WI38 (cell line): ENCODE measurements around the gene DRGX.

Experiments used
- H3K4me3 ChIP-seq: 2 replicates; pipeline ENCODE4 v1.5.1; 2011; ENCODE audit warnings: low read depth, mild to moderate bottlenecking, control low read depth, low read length
- TF ChIP-seq, protein P1 (sequence below): IDR thresholded peaks from 2 replicates; pipeline ENCODE4 v1.5.1; 2012; ENCODE audit warnings: low read depth, mild to moderate bottlenecking, control low read depth, low read length

Gene DRGX

DNA sequence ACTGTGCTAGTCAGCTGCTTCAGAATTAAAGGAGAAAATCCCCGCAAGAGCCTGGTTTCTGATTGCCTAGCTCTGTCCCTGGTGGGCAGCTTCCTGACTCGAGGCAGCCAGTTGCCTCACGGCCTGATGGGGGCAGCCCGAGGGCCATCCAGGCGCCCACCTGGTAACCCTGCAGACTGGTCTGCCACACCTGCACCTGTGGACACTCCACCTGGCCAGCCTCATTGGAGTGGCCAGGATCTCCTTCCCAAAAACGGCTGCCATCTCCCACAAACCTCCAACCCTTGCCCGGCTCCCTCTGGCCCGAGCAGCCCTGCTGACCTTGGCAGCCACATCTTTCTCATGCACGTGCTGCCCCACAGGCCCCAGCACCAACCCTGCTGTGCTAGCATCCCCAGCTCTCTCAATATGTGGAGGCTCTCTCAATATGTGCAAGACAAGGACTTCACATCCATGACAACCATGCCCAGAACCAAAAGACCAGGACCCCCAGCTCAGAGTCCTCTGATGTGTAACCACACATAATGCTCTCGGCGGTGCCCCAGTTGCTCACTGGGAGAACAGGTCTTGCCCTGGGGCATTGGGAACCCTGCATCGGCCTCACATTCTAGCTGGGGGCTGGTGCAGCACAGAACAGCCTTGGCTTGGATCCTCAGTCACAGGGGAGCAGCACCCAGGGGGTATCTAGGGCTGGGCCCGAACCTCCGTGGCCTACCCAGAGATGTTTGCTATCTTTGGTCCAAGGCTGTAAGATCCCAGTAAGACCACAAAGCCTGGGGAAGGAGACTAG is 14.6 kb downstream of the DRGX start:
- TF ChIP-seq, protein P1, sequence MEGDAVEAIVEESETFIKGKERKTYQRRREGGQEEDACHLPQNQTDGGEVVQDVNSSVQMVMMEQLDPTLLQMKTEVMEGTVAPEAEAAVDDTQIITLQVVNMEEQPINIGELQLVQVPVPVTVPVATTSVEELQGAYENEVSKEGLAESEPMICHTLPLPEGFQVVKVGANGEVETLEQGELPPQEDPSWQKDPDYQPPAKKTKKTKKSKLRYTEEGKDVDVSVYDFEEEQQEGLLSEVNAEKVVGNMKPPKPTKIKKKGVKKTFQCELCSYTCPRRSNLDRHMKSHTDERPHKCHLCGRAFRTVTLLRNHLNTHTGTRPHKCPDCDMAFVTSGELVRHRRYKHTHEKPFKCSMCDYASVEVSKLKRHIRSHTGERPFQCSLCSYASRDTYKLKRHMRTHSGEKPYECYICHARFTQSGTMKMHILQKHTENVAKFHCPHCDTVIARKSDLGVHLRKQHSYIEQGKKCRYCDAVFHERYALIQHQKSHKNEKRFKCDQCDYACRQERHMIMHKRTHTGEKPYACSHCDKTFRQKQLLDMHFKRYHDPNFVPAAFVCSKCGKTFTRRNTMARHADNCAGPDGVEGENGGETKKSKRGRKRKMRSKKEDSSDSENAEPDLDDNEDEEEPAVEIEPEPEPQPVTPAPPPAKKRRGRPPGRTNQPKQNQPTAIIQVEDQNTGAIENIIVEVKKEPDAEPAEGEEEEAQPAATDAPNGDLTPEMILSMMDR, result no peak
- no peak overlapping the region for H3K4me3 ChIP-seq

DNA sequence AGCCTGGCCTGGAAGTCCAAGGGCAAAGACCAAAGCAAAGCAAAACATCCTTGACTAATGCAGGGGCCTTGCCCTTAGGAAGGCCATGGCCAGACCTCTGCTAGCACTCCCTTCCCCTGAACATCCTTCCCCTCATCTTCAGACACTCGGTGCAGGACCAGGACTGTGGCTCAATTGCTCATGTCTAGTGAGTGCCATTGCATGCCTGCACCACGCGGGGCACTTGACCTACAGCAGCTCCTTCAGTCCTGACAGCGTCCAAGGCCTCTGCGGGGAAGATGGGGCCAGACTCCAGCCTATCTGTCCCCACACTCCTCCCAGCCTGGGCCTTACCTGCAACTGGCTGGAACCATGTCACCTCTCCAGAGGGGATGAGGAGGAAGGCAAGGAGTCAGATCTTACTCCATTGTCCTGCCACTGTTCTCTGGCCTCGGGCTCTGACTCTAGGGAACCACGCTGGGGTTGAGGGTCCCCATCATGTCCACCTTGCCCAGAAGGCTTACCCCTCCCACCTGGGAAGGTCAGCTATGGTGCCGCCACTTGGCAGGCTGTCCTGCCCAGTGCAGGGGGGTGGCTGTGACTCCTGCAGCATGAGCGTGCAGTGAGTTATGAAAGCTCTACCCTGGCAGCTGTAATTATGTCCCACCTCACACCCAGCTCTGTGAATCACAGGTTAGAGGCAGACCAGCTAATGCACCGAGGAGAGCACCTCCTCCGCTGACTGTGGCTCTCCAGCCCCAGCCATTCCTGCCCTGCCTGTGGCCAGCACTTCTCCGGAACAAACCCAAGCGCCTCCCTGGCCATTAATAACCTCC is 16.1 kb downstream of the DRGX start:
- no peak overlapping the region for H3K4me3 ChIP-seq
- TF ChIP-seq, protein P1, result peak; percentile 27

DNA sequence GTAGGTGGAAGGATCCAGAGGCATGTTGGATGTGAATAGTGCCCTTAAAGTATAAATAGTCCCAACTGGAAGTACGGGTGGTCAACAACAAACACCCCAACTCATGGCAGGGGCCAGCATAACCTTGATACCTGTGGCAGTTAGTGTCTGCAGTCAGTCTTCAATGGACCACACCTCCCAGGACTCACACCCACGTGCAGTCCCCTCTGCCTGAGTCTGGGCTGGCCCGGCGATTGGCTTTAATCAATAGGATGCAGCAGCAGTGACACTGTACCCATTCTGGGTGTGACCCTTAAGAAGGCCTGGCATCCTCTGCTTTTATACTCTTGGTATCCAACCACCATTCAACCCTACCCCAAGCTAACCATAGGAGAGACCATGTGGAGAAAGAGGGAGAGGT is 18.6 kb downstream of the DRGX start:
- TF ChIP-seq, protein P1, result no peak
- H3K4me3 ChIP-seq, result no peak overlapping the region

DNA sequence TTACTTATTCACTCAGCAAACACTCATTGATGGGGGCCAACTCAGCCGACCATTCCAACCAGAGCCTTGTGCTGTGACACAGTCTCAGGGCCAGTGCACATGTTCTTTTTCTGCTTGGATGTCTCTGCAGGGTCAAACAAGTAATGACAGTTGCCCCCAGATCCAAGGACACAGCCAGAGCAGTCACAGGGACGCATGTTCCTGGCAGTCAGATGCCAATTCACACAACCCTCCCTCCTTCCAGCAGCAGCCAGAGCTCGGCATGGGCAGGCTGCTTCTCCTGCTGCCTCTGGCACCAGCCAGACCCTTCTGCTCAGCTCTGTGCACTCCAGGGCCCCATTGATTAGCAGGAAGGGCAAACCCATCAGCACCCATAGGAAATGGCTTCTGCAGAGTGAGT is 20.3 kb downstream of the DRGX start:
- no peak overlapping the region for H3K4me3 ChIP-seq
- TF ChIP-seq, protein P1, result no peak

DNA sequence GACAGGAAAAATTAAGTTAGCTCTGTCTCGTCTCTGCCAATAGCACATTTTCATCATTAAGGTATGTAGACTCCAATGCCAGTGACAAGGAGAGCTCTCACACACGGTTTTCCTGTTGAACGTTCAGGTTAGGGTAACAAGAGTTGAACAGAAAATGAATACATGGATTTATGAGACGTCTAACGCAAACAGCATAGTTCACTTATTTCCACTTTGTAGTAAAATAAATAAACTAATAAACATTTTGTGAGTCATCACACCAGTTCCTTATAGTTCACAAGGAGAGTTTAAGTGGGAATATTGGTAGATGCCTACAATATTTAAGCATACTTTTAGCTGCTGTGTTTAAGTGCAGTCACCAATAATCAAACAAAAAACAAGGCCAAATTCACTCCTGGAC is 21.1 kb downstream of the DRGX start:
- TF ChIP-seq, protein P1, result no peak
- H3K4me3 ChIP-seq, result no peak overlapping the region

DNA sequence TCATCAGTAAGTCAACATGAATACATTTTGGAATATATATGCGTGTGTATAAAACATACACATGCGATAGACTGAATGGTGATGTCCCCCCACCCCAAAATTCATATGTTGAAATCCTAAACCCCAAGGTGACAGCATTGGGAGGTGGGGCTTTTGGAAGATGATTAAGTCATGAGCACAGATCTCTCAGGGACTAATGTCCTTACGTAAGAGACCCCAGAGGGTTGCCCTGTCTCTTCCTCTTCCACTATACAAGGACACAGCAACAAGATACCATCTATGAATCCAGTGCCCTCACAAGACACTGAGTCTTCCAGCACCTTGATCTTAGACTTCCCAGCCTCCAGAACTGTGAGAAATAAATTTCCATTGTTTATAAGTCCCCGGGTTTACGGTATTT is 22.5 kb downstream of the DRGX start:
- TF ChIP-seq, protein P1, result no peak
- H3K4me3 ChIP-seq, result no peak overlapping the region

DNA sequence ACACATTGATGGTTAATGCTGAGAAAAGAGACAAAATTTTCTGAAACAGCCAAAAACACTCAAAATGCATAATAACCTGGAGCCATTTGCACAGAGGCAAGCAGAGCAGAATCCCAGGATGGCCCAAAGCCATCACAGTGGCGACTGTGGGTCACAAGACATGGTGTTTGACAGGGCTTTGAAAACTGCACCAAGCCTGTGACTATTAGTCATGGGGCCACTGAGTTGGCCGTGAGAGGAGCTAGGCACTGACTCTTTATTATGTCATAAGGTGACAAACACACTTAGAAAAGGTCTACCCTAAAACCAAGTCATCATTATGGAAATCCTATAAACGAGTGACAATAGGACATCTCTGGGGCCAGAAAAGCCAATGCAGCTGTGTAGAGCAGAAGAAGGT is 23.9 kb downstream of the DRGX start:
- no peak overlapping the region for H3K4me3 ChIP-seq
- TF ChIP-seq, protein P1, result no peak
